ENCODE results near the gene SLC7A7. TPM values are rescaled to one million over a fixed set of nuclear protein-coding genes. Genes with fewer than 3 reads are reported as not detected.

SLC7A7 gene
- total and polyA plus RNA-seq, 12 donors: 1.1 to 16.1 (median 2.8) TPM

DNA sequence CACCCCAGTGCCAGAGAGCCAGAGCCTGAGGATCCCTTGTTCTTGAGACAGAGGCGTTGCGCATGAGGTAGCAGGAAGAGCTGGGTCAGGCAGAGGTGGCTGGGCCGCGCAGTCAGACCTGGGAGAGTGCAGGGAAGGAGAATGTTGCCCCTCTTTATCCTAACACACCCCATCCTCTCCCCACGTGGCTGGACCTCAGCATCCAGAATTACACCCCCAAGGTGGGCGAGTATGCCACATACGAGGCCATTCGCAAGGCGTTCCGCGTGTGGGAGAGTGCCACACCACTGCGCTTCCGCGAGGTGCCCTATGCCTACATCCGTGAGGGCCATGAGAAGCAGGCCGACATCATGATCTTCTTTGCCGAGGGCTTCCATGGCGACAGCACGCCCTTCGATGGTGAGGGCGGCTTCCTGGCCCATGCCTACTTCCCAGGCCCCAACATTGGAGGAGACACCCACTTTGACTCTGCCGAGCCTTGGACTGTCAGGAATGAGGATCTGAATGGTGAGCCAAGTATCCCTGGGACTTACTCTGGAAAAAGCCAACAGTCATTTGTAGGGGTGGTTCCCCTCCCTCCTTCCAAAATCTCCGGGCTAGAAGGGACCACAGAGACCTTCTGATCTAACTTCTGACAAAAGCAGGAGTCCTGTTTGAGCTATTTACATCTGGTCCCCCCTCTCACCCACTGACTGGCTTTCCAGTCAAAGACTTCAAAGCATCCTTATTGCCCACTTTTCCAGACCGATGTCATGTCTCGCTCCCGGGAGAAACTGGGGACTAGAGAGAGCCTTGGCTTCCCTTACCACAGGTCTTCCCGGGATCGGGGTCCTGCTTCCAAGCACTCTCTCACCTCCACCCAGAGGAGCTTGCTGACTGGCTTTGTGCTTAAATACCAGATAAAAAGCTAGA lies 27.2 kb upstream of the SLC7A7 start:
- no peak for DNase-seq

DNA sequence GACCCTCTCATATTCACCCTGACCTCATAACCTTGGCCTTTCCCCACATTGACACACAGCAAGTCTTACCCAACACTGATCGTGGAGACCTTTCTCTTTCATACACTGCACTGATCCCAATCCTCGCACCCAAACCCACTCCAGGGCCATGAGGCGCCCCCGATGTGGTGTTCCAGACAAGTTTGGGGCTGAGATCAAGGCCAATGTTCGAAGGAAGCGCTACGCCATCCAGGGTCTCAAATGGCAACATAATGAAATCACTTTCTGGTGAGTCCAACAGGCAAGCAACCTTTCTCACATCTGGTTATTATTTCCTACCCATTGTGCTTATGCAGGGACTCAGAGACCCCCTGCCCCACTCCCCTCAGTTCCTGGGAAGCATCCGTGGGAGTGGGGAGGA lies 26.5 kb upstream of the SLC7A7 start:
- H3K4me1 ChIP-seq: peaks cover 7 to 55% (median 28%) of the 10 kb centered on the region in 9 donors

More for the DNA sequence above, 27.2 kb upstream of the SLC7A7 start:
- Histone ChIP-seq H3K27me3 (peaks cover 0 to 4% (median 0%) of the 10 kb centered on the region in 7 donors), H3K9me3 (no peaks in the 10 kb centered on the region), H3K4me1 (peaks cover 7 to 59% (median 33%) of the 10 kb centered on the region in 9 donors), H3K4me3 (no peak overlapping the region), H3K36me3 (peaks cover 0 to 71% (median 32%) of the 10 kb centered on the region in 9 donors), H3K27ac (no peak overlapping the region)
- ATAC-seq: no peak
- 91 to 93% methylated on average over 28 of the region's 28 CpGs for WGBS, 2 donors
- intact Hi-C loops (cut with DNase I): no loop called here
- TF ChIP-seq, protein P1, sequence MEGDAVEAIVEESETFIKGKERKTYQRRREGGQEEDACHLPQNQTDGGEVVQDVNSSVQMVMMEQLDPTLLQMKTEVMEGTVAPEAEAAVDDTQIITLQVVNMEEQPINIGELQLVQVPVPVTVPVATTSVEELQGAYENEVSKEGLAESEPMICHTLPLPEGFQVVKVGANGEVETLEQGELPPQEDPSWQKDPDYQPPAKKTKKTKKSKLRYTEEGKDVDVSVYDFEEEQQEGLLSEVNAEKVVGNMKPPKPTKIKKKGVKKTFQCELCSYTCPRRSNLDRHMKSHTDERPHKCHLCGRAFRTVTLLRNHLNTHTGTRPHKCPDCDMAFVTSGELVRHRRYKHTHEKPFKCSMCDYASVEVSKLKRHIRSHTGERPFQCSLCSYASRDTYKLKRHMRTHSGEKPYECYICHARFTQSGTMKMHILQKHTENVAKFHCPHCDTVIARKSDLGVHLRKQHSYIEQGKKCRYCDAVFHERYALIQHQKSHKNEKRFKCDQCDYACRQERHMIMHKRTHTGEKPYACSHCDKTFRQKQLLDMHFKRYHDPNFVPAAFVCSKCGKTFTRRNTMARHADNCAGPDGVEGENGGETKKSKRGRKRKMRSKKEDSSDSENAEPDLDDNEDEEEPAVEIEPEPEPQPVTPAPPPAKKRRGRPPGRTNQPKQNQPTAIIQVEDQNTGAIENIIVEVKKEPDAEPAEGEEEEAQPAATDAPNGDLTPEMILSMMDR (IDR thresholded peaks at IDR 0.05): no peak

DNA sequence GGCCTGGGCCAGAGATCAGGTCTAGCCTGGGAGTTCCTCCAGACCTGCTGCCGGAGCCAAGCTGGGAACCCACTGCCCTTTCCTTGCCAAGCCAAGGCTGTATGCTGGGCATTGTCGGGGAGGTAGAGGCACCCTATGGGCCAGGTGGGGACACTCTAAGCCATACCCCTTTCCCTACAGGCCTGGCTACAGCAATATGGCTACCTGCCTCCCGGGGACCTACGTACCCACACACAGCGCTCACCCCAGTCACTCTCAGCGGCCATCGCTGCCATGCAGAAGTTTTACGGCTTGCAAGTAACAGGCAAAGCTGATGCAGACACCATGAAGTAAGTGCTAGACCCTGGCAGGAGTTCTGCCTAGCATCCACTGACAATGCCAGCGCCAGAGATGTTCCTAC lies 26.1 kb upstream of the SLC7A7 start:
- Histone ChIP-seq H3K9me3 (no peaks in the 10 kb centered on the region), H3K36me3 (peaks cover 0 to 62% (median 30%) of the 10 kb centered on the region in 9 donors), H3K27me3 (peaks cover 0 to 9% (median 0%) of the 10 kb centered on the region in 7 donors), H3K4me3 (no peak overlapping the region), H3K27ac (no peak overlapping the region), H3K4me1 (peaks cover 7 to 51% (median 25%) of the 10 kb centered on the region in 9 donors)
- TF ChIP-seq, protein P1 (IDR thresholded peaks at IDR 0.05): no peak
- DNase-seq: no peak
- ATAC-seq: no peak
- WGBS, 2 donors: 91 to 96% methylated on average over 9 of the region's 9 CpGs
- intact Hi-C loops (cut with DNase I): no loop called here

More for the DNA sequence above, 26.5 kb upstream of the SLC7A7 start:
- TF ChIP-seq, protein P1 (IDR thresholded peaks at IDR 0.05): no peak
- Histone ChIP-seq H3K27ac (no peak overlapping the region), H3K9me3 (no peaks in the 10 kb centered on the region), H3K4me3 (no peak overlapping the region), H3K27me3 (peaks cover 0 to 9% (median 0%) of the 10 kb centered on the region in 7 donors), H3K36me3 (peaks cover 0 to 67% (median 32%) of the 10 kb centered on the region in 9 donors)
- intact Hi-C loops (cut with DNase I): no loop called here
- DNase-seq: no peak
- WGBS, 2 donors: 95% methylated on average over 8 of the region's 8 CpGs
- ATAC-seq: no peak

DNA sequence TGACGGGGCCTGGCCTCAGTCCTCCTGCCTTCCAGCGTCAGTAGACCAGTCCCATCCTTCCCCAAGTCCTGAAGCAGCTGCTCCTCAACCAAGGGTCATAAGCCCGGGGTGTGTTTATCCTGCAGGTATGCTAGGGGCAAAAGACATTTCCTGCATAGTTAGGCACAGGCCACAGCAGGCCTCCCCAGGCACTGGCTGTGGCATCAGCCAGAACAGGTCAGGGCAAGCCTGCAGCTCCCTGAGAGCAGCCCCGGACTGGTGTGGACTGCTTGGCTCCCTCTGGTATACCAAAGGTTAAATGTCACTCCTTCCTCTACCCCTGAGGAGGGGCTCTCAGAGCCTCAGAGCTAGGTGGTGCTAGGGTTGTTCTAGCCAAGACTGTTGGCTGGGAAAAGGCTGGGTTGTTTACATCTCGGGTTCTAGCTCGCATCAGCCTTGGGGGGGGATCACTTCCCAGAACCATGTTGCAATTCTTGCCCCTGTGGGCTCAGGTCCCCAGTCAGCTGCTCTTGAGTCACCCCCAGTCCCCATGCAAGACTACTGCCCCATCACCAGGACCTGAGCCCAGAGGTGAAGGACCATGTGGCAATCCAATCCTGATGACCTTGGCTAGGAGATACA lies 24.0 kb upstream of the SLC7A7 start:
- H3K27ac ChIP-seq: peak overlapping the region in 8 of 10 donors; percentile 91 to 98 (median 94)
- TF ChIP-seq, protein P1 (IDR thresholded peaks at IDR 0.05): no peak
- H3K36me3 ChIP-seq: peaks cover 0 to 51% (median 16%) of the 10 kb centered on the region in 9 donors
- H3K4me1 ChIP-seq: peaks cover 7 to 47% (median 30%) of the 10 kb centered on the region in 9 donors
- no peak for ATAC-seq
- WGBS, 2 donors: 66 to 67% methylated on average over 6 of the region's 6 CpGs
- DNase-seq: no peak
- peaks cover 0 to 9% (median 0%) of the 10 kb centered on the region in 7 donors for H3K27me3 ChIP-seq
- no peaks in the 10 kb centered on the region for H3K9me3 ChIP-seq
- H3K4me3 ChIP-seq: peak overlapping the region in 9 of 10 donors; percentile 59 to 96 (median 88)
- intact Hi-C loops (cut with DNase I): no loop called here
